Gastroesophageal sphincter (tissue), 3 donors: ENCODE measurements around the gene TRAPPC5.

Source experiments
- CTCF ChIP-seq, 4 experiments: fragments of 200-600 bp in 2 of 4; fragments of 450-650 bp in 2 of 4; sonication (generic) in 1 of 4; IDR thresholded peaks; one replicate each; pipeline ENCODE4 v1.5.1; 2017 to 2019; ENCODE audit warnings: antibody characterized with exemption in 4 of 4, mild to moderate bottlenecking in 2 of 4, moderate library complexity in 2 of 4
- POLR2A ChIP-seq, 2 donors: fragments of 450-650 bp; IDR thresholded peaks; one replicate each; pipeline ENCODE4 v1.6.1; 2017; ENCODE audit warnings: antibody characterized with exemption in 2 of 2, mild to moderate bottlenecking in 2 of 2, moderate library complexity in 1 of 2
- POLR2AphosphoS5 ChIP-seq: sonication (generic); formaldehyde crosslinking; IDR thresholded peaks from one replicate; pipeline ENCODE4 v1.6.1; 2017; ENCODE audit warnings: antibody characterized with exemption

- TF ChIP-seq POLR2A (IDR thresholded peaks at IDR 0.05): no peak
- TF ChIP-seq CTCF (IDR thresholded peaks at IDR 0.05): no peak
- no peak for TF ChIP-seq POLR2AphosphoS5
These were observed 48.6 kb downstream of the TRAPPC5 start for GRCh38 chr19:7729211-7729610.
